HEK293 (cell line): Measurements from ENCODE around the gene KSR1.

Experiments used
- CTCF ChIA-PET: fragments of 350-600 bp; formaldehyde crosslinking; extraction: SDS; loops from one replicate; lab custom pipeline; 2021; ENCODE audit warnings: antibody characterized with exemption; lab: Yijun Ruan, JAX
- POLR2A ChIA-PET: fragments of 300-600 bp; formaldehyde crosslinking; extraction: SDS; loops from one replicate; lab custom pipeline; 2020; ENCODE audit warnings: antibody characterized with exemption, inconsistent platforms; lab: Yijun Ruan, JAX
- H3K27ac ChIP-seq: fragments of 200-500 bp; sonication (Bioruptor generic); 2 replicates; pipeline ENCODE4 v1.5.1; 2014; ENCODE audit warnings: low read depth, low read length, control low read depth, inconsistent platforms; ENCODE audit errors: extremely low read depth
- H3K36me3 ChIP-seq, 2 experiments: fragments of 200-500 bp in 1 of 2; sonication (Bioruptor generic) in 1 of 2; 1 replicate in 1 of 2; 2 replicates in 1 of 2; pipeline ENCODE4 v1.5.1; 2014 to 2017; ENCODE audit warnings: inconsistent platforms in 2 of 2, low read length in 2 of 2; ENCODE audit not compliant: control insufficient read depth in 2 of 2, insufficient read depth in 1 of 2
- H3K4me1 ChIP-seq: fragments of 200-500 bp; sonication (Bioruptor generic); 2 replicates; pipeline ENCODE4 v1.5.1; 2014; ENCODE audit warnings: mild to moderate bottlenecking, low read length, inconsistent platforms; ENCODE audit not compliant: control insufficient read depth, insufficient read depth
- H3K4me3 ChIP-seq: 2 replicates; pipeline ENCODE4 v1.5.1; 2011; ENCODE audit warnings: low read depth, mild to moderate bottlenecking, control low read depth, low read length, moderate library complexity
- H3K9me3 ChIP-seq: fragments of 200-500 bp; sonication (Bioruptor generic); 2 replicates; pipeline ENCODE4 v1.5.1; 2014; ENCODE audit warnings: low read depth, low read length, inconsistent platforms; ENCODE audit not compliant: control insufficient read depth, insufficient read depth
- SALL2 ChIP-seq: fragments of 450-650 bp; formaldehyde crosslinking; IDR thresholded peaks from 2 replicates; pipeline ENCODE4 v1.5.0; 2017; ENCODE audit warnings: missing biosample characterization, mild to moderate bottlenecking, missing genetic modification characterization, borderline replicate concordance
- SCRT2 ChIP-seq: fragments of 450-650 bp; formaldehyde crosslinking; IDR thresholded peaks from 2 replicates; pipeline ENCODE4 v1.5.1; 2016; ENCODE audit warnings: missing biosample characterization, missing genetic modification characterization
- ZBTB20 ChIP-seq: fragments of 450-650 bp; formaldehyde crosslinking; IDR thresholded peaks from 2 replicates; pipeline ENCODE4 v1.5.1; 2016; ENCODE audit warnings: missing biosample characterization, missing genetic modification characterization
- ZBTB21 ChIP-seq: fragments of 450-650 bp; formaldehyde crosslinking; IDR thresholded peaks from 2 replicates; pipeline ENCODE4 v1.5.1; 2017; ENCODE audit warnings: missing biosample characterization, missing genetic modification characterization
- ZFP69B ChIP-seq: fragments of 450-650 bp; formaldehyde crosslinking; IDR thresholded peaks from 2 replicates; pipeline ENCODE4 v1.5.1; 2016; ENCODE audit warnings: missing biosample characterization, missing genetic modification characterization
- ZNF132 ChIP-seq: fragments of 450-650 bp; formaldehyde crosslinking; IDR thresholded peaks from 2 replicates; pipeline ENCODE4 v1.5.1; 2017; ENCODE audit warnings: missing biosample characterization, missing genetic modification characterization, borderline replicate concordance
- ZNF155 ChIP-seq: fragments of 450-650 bp; formaldehyde crosslinking; IDR thresholded peaks from 2 replicates; pipeline ENCODE4 v1.5.1; 2016; ENCODE audit warnings: missing biosample characterization, missing genetic modification characterization
- ZNF2 ChIP-seq: fragments of 450-650 bp; formaldehyde crosslinking; IDR thresholded peaks from 2 replicates; pipeline ENCODE4 v1.5.1; 2016; ENCODE audit warnings: missing biosample characterization, missing genetic modification characterization
- ZNF404 ChIP-seq: fragments of 450-650 bp; formaldehyde crosslinking; IDR thresholded peaks from 2 replicates; pipeline ENCODE4 v1.5.1; 2017; ENCODE audit warnings: missing biosample characterization, missing genetic modification characterization
- ZNF433 ChIP-seq: fragments of 450-650 bp; formaldehyde crosslinking; IDR thresholded peaks from 2 replicates; pipeline ENCODE4 v1.5.1; 2016; ENCODE audit warnings: missing biosample characterization, missing genetic modification characterization, low read depth
- ZNF561 ChIP-seq: fragments of 450-650 bp; IDR thresholded peaks from 2 replicates; pipeline ENCODE4 v1.5.1; 2018; ENCODE audit warnings: missing biosample characterization, missing genetic modification characterization, borderline replicate concordance
- ZNF610 ChIP-seq: fragments of 450-650 bp; formaldehyde crosslinking; IDR thresholded peaks from 2 replicates; pipeline ENCODE4 v1.5.1; 2016; ENCODE audit warnings: missing biosample characterization, missing genetic modification characterization, borderline replicate concordance
- ZNF707 ChIP-seq: fragments of 450-650 bp; formaldehyde crosslinking; IDR thresholded peaks from 2 replicates; pipeline ENCODE4 v1.5.1; 2016; ENCODE audit warnings: missing biosample characterization, missing genetic modification characterization
- ZNF792 ChIP-seq: fragments of 450-650 bp; formaldehyde crosslinking; IDR thresholded peaks from 2 replicates; pipeline ENCODE4 v1.5.1; 2016; ENCODE audit warnings: missing biosample characterization, missing genetic modification characterization
- ZNF830 ChIP-seq: fragments of 450-650 bp; IDR thresholded peaks from 2 replicates; pipeline ENCODE4 v1.5.0; 2018; ENCODE audit warnings: missing biosample characterization, missing genetic modification characterization, low read depth, mild to moderate bottlenecking, moderate library complexity
- TF ChIP-seq, protein P1 (sequence below): fragments of 450-650 bp; formaldehyde crosslinking; IDR thresholded peaks from 2 replicates; pipeline ENCODE4 v1.5.1; 2016; ENCODE audit warnings: missing biosample characterization, missing genetic modification characterization, low read depth
- TF ChIP-seq, protein P2 (sequence below): fragments of 450-650 bp; IDR thresholded peaks from 2 replicates; pipeline ENCODE4 v1.5.1; 2018; ENCODE audit warnings: missing biosample characterization, mild to moderate bottlenecking, missing genetic modification characterization
- TF ChIP-seq, protein P3 (sequence below): fragments of 450-650 bp; formaldehyde crosslinking; IDR thresholded peaks from 2 replicates; pipeline ENCODE4 v1.5.1; 2016; ENCODE audit warnings: missing biosample characterization, missing genetic modification characterization
- TF ChIP-seq, protein P4 (sequence below): fragments of 450-650 bp; formaldehyde crosslinking; conservative IDR thresholded peaks from 2 replicates; pipeline ENCODE4 v1.5.1; 2016; ENCODE audit warnings: low read depth, missing biosample characterization, missing genetic modification characterization
- TF ChIP-seq, protein P5 (sequence below): fragments of 450-650 bp; formaldehyde crosslinking; IDR thresholded peaks from 2 replicates; pipeline ENCODE4 v1.5.1; 2016; ENCODE audit warnings: missing biosample characterization, missing genetic modification characterization

KSR1 gene

DNA sequence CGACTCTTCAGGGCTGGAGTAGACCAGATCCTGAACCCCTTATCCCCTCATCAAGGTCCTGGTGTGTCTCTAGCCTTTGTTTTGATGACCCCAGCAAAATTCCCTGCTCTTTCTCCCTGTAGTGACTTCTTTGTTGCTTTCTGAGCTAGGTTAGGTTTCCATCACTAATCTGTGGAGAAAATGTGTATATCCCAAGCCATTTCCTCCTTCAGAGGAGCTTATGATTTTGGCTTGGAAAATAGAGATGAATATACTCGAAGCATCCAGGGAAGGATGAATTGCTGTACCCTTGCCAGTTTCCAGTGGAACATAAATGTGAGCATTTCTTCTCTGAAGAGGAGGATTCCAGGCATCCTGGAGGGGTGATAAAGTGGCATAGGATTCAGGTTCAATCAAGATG is 55.8 kb downstream of the KSR1 start:
- Histone ChIP-seq H3K36me3 (no peaks in the 10 kb centered on the region), H3K4me1 (peaks cover 4% of the 10 kb centered on the region; the same call in 1 of the 2 replicates), H3K9me3 (no peaks in the 10 kb centered on the region), H3K27ac (no peak overlapping the region), H3K4me3 (no peak overlapping the region)
- ChIA-PET CTCF (interaction anchor here (0.6 to 1.6 kb wide), 9 partner anchors 11 to 818 kb away, joined by 3 to 10 read pairs (median 4); no protein-coding TSS in a partner anchor), POLR2A (no interaction called here)
- TF ChIP-seq, protein P1, sequence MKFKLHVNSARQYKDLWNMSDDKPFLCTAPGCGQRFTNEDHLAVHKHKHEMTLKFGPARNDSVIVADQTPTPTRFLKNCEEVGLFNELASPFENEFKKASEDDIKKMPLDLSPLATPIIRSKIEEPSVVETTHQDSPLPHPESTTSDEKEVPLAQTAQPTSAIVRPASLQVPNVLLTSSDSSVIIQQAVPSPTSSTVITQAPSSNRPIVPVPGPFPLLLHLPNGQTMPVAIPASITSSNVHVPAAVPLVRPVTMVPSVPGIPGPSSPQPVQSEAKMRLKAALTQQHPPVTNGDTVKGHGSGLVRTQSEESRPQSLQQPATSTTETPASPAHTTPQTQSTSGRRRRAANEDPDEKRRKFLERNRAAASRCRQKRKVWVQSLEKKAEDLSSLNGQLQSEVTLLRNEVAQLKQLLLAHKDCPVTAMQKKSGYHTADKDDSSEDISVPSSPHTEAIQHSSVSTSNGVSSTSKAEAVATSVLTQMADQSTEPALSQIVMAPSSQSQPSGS (tag by site-specific recombination) = no peak

DNA sequence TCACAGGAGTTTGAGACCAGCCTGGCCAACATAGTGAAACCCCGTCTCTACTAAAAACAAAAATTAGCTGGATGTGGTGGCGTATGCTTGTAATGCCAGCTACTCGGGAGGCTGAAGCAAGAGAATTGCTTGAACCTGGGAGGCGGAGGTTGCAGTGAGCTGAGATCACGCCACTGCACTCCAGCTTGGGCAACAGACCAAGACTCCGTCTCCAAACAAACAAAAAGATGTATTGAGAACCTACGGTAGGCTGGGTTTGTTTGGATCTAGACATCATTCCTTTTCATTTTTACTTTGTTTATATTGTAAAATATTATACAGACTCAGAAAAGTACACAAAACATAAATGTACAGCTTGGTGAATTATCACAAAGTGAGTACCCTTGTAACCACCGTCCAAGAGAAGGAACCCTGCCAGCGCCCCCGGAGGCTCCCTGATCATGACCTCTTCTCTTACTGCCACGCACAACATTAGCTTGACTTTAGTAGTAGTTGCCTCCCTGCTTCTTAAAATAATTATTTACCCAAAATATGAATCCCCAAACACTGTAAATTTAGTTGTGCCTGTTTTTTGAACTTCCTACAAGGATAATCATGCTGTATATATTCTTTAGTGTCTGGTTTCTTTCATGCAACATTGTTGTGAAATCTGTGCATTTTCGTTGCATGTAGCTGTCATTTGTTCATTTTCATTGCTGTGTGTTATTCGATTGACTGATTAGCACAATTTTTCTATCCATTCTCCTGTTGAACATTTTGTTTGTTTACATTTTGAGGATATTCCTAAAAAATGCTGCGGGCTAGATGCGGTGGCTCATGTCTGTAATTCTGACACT is 56.5 kb downstream of the KSR1 start:
- H3K4me1 ChIP-seq = peaks cover 4% of the 10 kb centered on the region; the same call in 1 of the 2 replicates
- no peak overlapping the region for H3K27ac ChIP-seq
- H3K4me3 ChIP-seq = no peak overlapping the region
- H3K9me3 ChIP-seq = no peaks in the 10 kb centered on the region
- ChIA-PET CTCF (interaction anchor here (0.5 to 1.6 kb wide), 10 partner anchors 11 to 818 kb away, joined by 3 to 10 read pairs (median 3); no protein-coding TSS in a partner anchor), POLR2A (no interaction called here)
- no peaks in the 10 kb centered on the region for H3K36me3 ChIP-seq
- TF ChIP-seq ZNF561 (tag by site-specific recombination) = no peak
- TF ChIP-seq ZNF404 (tag by site-specific recombination) = no peak
- no peak for TF ChIP-seq ZNF830 (tag by site-specific recombination)
- no peak for TF ChIP-seq ZBTB21 (tag by site-specific recombination)
- TF ChIP-seq ZNF155 (tag by site-specific recombination) = no peak
- TF ChIP-seq, protein P1 (tag by site-specific recombination) = no peak
- no peak for TF ChIP-seq ZFP69B (tag by site-specific recombination)
- TF ChIP-seq ZNF792 (tag by site-specific recombination) = no peak
- no peak for TF ChIP-seq ZNF707 (tag by site-specific recombination)
- no peak for TF ChIP-seq ZNF132 (tag by site-specific recombination)
- TF ChIP-seq, protein P2, sequence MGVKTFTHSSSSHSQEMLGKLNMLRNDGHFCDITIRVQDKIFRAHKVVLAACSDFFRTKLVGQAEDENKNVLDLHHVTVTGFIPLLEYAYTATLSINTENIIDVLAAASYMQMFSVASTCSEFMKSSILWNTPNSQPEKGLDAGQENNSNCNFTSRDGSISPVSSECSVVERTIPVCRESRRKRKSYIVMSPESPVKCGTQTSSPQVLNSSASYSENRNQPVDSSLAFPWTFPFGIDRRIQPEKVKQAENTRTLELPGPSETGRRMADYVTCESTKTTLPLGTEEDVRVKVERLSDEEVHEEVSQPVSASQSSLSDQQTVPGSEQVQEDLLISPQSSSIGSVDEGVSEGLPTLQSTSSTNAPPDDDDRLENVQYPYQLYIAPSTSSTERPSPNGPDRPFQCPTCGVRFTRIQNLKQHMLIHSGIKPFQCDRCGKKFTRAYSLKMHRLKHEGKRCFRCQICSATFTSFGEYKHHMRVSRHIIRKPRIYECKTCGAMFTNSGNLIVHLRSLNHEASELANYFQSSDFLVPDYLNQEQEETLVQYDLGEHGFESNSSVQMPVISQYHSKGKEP = no peak
- TF ChIP-seq, protein P3, sequence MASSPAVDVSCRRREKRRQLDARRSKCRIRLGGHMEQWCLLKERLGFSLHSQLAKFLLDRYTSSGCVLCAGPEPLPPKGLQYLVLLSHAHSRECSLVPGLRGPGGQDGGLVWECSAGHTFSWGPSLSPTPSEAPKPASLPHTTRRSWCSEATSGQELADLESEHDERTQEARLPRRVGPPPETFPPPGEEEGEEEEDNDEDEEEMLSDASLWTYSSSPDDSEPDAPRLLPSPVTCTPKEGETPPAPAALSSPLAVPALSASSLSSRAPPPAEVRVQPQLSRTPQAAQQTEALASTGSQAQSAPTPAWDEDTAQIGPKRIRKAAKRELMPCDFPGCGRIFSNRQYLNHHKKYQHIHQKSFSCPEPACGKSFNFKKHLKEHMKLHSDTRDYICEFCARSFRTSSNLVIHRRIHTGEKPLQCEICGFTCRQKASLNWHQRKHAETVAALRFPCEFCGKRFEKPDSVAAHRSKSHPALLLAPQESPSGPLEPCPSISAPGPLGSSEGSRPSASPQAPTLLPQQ (tag by site-specific recombination) = no peak
- no peak for TF ChIP-seq ZBTB20 (tag by site-specific recombination)
- no peak for TF ChIP-seq SCRT2 (tag by site-specific recombination)
- TF ChIP-seq, protein P4, sequence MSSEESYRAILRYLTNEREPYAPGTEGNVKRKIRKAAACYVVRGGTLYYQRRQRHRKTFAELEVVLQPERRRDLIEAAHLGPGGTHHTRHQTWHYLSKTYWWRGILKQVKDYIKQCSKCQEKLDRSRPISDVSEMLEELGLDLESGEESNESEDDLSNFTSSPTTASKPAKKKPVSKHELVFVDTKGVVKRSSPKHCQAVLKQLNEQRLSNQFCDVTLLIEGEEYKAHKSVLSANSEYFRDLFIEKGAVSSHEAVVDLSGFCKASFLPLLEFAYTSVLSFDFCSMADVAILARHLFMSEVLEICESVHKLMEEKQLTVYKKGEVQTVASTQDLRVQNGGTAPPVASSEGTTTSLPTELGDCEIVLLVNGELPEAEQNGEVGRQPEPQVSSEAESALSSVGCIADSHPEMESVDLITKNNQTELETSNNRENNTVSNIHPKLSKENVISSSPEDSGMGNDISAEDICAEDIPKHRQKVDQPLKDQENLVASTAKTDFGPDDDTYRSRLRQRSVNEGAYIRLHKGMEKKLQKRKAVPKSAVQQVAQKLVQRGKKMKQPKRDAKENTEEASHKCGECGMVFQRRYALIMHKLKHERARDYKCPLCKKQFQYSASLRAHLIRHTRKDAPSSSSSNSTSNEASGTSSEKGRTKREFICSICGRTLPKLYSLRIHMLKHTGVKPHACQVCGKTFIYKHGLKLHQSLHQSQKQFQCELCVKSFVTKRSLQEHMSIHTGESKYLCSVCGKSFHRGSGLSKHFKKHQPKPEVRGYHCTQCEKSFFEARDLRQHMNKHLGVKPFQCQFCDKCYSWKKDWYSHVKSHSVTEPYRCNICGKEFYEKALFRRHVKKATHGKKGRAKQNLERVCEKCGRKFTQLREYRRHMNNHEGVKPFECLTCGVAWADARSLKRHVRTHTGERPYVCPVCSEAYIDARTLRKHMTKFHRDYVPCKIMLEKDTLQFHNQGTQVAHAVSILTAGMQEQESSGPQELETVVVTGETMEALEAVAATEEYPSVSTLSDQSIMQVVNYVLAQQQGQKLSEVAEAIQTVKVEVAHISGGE (tag by site-specific recombination) = no peak
- TF ChIP-seq SALL2 (tag by site-specific recombination) = no peak
- TF ChIP-seq, protein P5, sequence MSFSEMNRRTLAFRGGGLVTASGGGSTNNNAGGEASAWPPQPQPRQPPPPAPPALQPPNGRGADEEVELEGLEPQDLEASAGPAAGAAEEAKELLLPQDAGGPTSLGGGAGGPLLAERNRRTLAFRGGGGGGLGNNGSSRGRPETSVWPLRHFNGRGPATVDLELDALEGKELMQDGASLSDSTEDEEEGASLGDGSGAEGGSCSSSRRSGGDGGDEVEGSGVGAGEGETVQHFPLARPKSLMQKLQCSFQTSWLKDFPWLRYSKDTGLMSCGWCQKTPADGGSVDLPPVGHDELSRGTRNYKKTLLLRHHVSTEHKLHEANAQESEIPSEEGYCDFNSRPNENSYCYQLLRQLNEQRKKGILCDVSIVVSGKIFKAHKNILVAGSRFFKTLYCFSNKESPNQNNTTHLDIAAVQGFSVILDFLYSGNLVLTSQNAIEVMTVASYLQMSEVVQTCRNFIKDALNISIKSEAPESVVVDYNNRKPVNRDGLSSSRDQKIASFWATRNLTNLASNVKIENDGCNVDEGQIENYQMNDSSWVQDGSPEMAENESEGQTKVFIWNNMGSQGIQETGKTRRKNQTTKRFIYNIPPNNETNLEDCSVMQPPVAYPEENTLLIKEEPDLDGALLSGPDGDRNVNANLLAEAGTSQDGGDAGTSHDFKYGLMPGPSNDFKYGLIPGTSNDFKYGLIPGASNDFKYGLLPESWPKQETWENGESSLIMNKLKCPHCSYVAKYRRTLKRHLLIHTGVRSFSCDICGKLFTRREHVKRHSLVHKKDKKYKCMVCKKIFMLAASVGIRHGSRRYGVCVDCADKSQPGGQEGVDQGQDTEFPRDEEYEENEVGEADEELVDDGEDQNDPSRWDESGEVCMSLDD (tag by site-specific recombination) = no peak
- no peak for TF ChIP-seq ZNF433 (tag by site-specific recombination)
- no peak for TF ChIP-seq ZNF2 (tag by site-specific recombination)
- TF ChIP-seq ZNF610 (tag by site-specific recombination) = no peak
